ENCODE measurements around the gene ZNF160. TPM values are rescaled to one million over a fixed set of nuclear protein-coding genes. Genes with fewer than 3 reads are reported as not detected.

ZNF160 gene
- total RNA-seq, 6 donors from 2014 or later: 25.0 to 150 (median 48.5) TPM

DNA sequence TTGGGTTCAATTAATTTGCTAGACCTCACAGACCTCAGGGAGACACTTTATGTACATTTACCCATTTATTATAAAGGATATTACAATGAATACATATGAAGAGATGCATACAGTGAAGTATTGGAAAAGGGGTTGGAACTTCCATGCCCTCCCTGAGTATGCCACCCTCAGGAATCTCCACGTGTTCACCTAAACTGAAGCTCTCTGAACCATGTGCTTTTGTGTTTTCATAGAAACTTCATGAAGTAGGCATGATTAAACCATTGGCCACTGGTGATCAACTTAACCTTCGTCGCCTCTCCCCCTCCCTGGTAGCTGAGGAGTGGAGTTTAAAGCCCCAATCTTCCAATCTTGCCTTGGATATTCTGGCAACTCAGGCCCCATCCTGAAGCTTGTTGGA lies 20.3 kb downstream of the ZNF160 start:
- 78 to 96% methylated on average over 3 of the region's 3 CpGs for WGBS, 2 donors
- Histone ChIP-seq H3K4me1 (peaks cover 0 to 7% (median 4%) of the 10 kb centered on the region in 4 donors), H3K4me3 (no peak overlapping the region), H3K9me3 (peaks cover 0 to 23% (median 16%) of the 10 kb centered on the region in 4 donors), H3K27ac (no peak overlapping the region), H3K36me3 (peaks cover 22 to 68% (median 36%) of the 10 kb centered on the region in 4 donors), H3K27me3 (no peaks in the 10 kb centered on the region)
- DNase-seq (no peak), ATAC-seq (ENCODE audit: low FRiP score in 2 of 2) (no peak)
- TF ChIP-seq POLR2A (IDR thresholded peaks at IDR 0.05) (no peak), POLR2AphosphoS5 (IDR thresholded peaks at IDR 0.05) (no peak), EP300 (IDR thresholded peaks at IDR 0.05) (no peak)
- TF ChIP-seq, protein P1, sequence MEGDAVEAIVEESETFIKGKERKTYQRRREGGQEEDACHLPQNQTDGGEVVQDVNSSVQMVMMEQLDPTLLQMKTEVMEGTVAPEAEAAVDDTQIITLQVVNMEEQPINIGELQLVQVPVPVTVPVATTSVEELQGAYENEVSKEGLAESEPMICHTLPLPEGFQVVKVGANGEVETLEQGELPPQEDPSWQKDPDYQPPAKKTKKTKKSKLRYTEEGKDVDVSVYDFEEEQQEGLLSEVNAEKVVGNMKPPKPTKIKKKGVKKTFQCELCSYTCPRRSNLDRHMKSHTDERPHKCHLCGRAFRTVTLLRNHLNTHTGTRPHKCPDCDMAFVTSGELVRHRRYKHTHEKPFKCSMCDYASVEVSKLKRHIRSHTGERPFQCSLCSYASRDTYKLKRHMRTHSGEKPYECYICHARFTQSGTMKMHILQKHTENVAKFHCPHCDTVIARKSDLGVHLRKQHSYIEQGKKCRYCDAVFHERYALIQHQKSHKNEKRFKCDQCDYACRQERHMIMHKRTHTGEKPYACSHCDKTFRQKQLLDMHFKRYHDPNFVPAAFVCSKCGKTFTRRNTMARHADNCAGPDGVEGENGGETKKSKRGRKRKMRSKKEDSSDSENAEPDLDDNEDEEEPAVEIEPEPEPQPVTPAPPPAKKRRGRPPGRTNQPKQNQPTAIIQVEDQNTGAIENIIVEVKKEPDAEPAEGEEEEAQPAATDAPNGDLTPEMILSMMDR (IDR thresholded peaks at IDR 0.05): no peak

DNA sequence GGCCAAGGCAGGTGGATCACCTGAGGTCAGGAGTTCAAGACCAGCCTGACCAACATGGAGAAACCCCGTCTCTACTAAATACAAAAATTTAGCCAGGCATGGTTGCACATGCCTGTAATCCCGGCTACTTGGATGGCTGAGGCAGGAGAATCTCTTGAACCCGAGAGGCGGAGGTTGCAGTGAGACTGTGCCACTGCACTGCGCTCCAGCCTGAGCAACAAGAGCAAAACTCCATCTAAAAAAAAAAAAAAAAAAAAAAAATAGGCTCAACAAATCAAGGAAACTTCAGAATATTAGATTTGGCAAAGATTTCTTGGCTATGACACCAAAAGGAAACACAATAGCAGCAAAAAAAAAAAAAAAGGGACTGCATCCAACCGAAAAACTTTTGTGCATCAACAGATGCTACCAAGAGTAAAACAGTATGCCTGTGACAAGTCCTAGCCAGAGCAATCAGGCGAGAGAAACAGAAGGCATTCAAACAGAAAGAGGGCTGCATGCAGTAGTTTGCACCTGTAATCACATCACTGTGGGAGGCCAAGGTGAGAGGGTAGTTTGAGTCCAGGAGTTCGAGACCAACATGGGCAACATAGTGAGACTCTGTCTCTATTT lies 23.8 kb downstream of the ZNF160 start:
- TF ChIP-seq, protein P1 (IDR thresholded peaks at IDR 0.05): no peak
- TF ChIP-seq POLR2AphosphoS5 (IDR thresholded peaks at IDR 0.05): no peak
- no peak for TF ChIP-seq POLR2A (IDR thresholded peaks at IDR 0.05)
- TF ChIP-seq EP300 (IDR thresholded peaks at IDR 0.05): no peak
- Histone ChIP-seq H3K27ac (no peak overlapping the region), H3K27me3 (no peaks in the 10 kb centered on the region), H3K36me3 (peaks cover 7 to 63% (median 26%) of the 10 kb centered on the region in 4 donors), H3K9me3 (peaks cover 0 to 37% (median 35%) of the 10 kb centered on the region in 4 donors), H3K4me3 (no peak overlapping the region), H3K4me1 (peaks cover 4 to 7% (median 4%) of the 10 kb centered on the region in 4 donors)
- no peak for DNase-seq
- no peak for ATAC-seq (ENCODE audit: low FRiP score in 2 of 2)
- WGBS, 2 donors: 79 to 82% methylated on average over 8 of the region's 8 CpGs

GRCh38 chr19:53078668-53079067 lies 24.6 kb downstream of the ZNF160 start:
- H3K27me3 ChIP-seq: no peaks in the 10 kb centered on the region
- 70 to 74% methylated on average over 1 of the region's 1 CpG for WGBS, 2 donors
- ATAC-seq (ENCODE audit: low FRiP score in 2 of 2): no peak
- H3K27ac ChIP-seq: no peak overlapping the region
- H3K36me3 ChIP-seq: peaks cover 10 to 63% (median 28%) of the 10 kb centered on the region in 4 donors
- H3K4me1 ChIP-seq: peaks cover 4 to 7% (median 4%) of the 10 kb centered on the region in 4 donors
- peaks cover 0 to 44% (median 37%) of the 10 kb centered on the region in 4 donors for H3K9me3 ChIP-seq
- DNase-seq: no peak
- no peak overlapping the region for H3K4me3 ChIP-seq
- TF ChIP-seq POLR2A (IDR thresholded peaks at IDR 0.05): no peak
- TF ChIP-seq, protein P1 (IDR thresholded peaks at IDR 0.05): no peak
- no peak for TF ChIP-seq EP300 (IDR thresholded peaks at IDR 0.05)
- no peak for TF ChIP-seq POLR2AphosphoS5 (IDR thresholded peaks at IDR 0.05)

DNA sequence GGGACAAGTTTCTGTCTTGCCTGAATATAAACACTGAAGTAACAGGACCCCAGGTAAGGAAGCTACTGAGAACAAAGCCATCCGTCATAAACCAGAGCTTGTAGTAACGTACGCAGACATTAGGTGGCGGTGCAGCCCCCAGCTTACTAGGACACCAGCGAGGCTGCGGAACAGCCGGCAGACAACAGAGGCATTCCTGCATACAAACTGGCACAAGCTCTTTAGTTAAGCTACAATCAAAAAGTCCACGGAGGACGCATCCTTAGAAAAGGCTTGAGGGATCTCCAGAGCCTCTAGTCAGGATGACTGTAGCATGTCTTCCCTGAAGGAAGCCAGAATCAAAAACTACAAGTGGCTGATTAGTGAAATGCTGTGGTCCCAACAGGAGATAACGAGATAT lies 26.2 kb downstream of the ZNF160 start:
- no peak overlapping the region for H3K27ac ChIP-seq
- WGBS, 2 donors: 45 to 50% methylated on average over 10 of the region's 10 CpGs
- DNase-seq (peak in 1 of 2 donors; percentile 32), ATAC-seq (ENCODE audit: low FRiP score in 2 of 2) (no peak)
- H3K9me3 ChIP-seq: peaks cover 0 to 59% (median 46%) of the 10 kb centered on the region in 4 donors
- peaks cover 4 to 7% (median 4%) of the 10 kb centered on the region in 4 donors for H3K4me1 ChIP-seq
- no peak for TF ChIP-seq POLR2AphosphoS5 (IDR thresholded peaks at IDR 0.05)
- TF ChIP-seq, protein P1 (IDR thresholded peaks at IDR 0.05): peak in 5 of 6 experiments; percentile 35 to 66 (median 57)
- TF ChIP-seq EP300 (IDR thresholded peaks at IDR 0.05): no peak
- TF ChIP-seq POLR2A (IDR thresholded peaks at IDR 0.05): no peak
- H3K4me3 ChIP-seq: no peak overlapping the region
- no peaks in the 10 kb centered on the region for H3K27me3 ChIP-seq
- peaks cover 24 to 64% (median 43%) of the 10 kb centered on the region in 4 donors for H3K36me3 ChIP-seq

Data from upper lobe of left lung (tissue), 6 donors.